Stimulated activated memory B cell treated with anti-CD40 and anti-IgM and Interleukin-4, amounts not matched to agents 10 μg/mL and 1 μg/mL and 100 μg/mL, for 72 hours (primary cell): ENCODE data around the gene MLXIP.

ENCODE experiments used
- ATAC-seq: fragments of 150-1000 bp; cut with Tn5 transposase; 2 replicates; pipeline ENCODE4 v1.10.0; 2021
- H3K27ac Mint-ChIP-seq: one replicate; pipeline ENCODE4 v1.8.0; 2022; ENCODE audit warnings: mild to moderate bottlenecking, mixed read lengths
- H3K27me3 Mint-ChIP-seq: one replicate; pipeline ENCODE4 v1.8.0; 2022; ENCODE audit warnings: mixed read lengths
- H3K36me3 Mint-ChIP-seq: one replicate; pipeline ENCODE4 v1.8.0; 2022; ENCODE audit warnings: mixed read lengths
- H3K4me1 Mint-ChIP-seq: one replicate; pipeline ENCODE4 v1.8.0; 2022; ENCODE audit warnings: mixed read lengths
- H3K4me3 Mint-ChIP-seq: one replicate; pipeline ENCODE4 v1.8.0; 2022; ENCODE audit warnings: mild to moderate bottlenecking, moderate library complexity, mixed read lengths
- H3K9me3 Mint-ChIP-seq: one replicate; pipeline ENCODE4 v1.8.0; 2022; ENCODE audit warnings: mixed read lengths

The MLXIP gene

DNA sequence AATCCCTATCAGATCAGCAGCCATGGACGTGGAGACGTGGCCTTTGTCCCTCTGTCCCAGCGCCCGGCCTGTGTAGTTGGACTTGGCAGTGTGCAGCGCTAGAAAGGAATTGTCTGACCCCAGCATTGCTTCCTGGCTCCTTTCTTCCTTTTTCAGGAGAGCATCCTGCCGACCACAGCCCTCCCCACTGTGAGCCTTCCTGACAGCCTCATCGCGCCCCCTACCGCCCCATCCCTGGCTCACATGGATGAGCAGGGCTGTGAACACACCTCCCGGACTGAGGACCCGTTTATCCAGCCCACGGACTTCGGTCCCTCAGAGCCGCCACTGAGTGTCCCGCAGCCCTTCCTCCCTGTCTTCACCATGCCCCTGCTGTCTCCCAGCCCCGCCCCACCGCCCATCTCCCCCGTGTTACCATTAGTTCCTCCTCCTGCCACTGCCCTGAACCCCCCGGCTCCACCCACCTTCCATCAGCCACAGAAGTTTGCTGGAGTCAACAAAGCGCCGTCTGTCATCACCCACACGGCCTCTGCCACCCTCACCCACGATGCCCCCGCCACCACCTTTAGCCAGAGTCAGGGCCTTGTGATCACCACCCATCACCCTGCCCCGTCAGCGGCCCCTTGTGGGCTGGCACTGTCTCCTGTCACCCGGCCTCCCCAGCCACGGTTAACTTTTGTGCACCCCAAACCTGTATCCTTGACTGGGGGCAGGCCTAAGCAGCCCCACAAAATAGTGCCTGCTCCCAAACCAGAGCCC lies 54.8 kb downstream of the MLXIP start:
- no peaks in the 10 kb centered on the region for H3K9me3 Mint-ChIP-seq
- ATAC-seq = no peak
- no peak overlapping the region for H3K4me3 Mint-ChIP-seq
- peak overlapping the region; percentile 53 for H3K27ac Mint-ChIP-seq
- peaks cover 39% of the 10 kb centered on the region for H3K36me3 Mint-ChIP-seq
- no peaks in the 10 kb centered on the region for H3K27me3 Mint-ChIP-seq
- H3K4me1 Mint-ChIP-seq = no peaks in the 10 kb centered on the region

DNA sequence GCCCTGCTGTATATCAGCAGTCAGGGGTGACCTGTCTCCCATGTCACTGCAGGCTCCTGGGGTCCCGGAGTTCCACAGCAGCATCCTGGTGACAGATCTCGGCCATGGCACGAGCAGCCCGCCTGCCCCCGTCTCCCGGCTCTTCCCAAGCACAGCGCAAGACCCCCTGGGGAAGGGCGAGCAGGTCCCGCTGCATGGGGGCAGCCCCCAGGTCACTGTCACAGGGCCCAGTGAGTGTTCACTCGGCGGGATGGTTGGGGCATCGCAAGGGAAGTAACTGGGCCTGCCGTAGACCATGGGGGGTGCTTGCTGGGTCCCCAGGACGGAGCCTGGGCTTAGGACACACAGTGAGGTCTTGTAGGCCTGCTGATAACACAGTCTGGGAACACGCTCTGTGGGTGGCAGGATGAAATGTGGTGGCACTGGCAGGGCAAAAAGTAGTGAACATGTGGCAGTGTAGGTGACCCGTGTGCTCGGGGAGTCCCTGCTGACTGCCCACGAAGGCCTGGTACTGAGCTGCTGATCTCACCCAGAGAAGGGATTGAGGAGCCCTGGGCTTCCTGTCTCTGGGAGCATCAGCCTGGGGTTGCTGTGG lies 57.0 kb downstream of the MLXIP start:
- peaks cover 44% of the 10 kb centered on the region for H3K36me3 Mint-ChIP-seq
- ATAC-seq = no peak
- no peak overlapping the region for H3K4me3 Mint-ChIP-seq
- no peak overlapping the region for H3K27ac Mint-ChIP-seq
- H3K4me1 Mint-ChIP-seq = no peaks in the 10 kb centered on the region
- no peaks in the 10 kb centered on the region for H3K9me3 Mint-ChIP-seq
- H3K27me3 Mint-ChIP-seq = no peaks in the 10 kb centered on the region

DNA sequence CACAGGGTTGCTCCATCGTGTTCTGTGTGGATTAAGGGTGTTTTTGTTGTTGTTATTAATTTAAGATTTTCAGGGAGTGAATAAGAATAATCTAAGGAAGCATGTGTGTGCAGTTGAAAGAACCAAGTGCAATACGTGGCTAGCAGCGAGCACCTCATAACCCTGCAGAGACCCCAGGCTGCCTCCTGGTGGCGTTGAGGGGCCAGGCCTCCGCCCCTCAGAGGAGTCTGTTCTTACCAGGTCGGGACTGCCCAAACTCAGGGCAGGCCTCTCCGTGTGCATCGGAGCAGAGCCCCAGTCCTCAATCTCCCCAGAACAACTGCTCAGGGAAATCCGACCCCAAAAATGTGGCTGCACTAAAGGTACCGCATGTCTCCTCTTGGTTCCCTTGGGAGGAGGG lies 58.7 kb downstream of the MLXIP start:
- Mint-ChIP-seq H3K27ac (no peak overlapping the region), H3K4me1 (no peaks in the 10 kb centered on the region), H3K4me3 (no peak overlapping the region), H3K36me3 (peaks cover 53% of the 10 kb centered on the region), H3K27me3 (no peaks in the 10 kb centered on the region), H3K9me3 (no peaks in the 10 kb centered on the region)
- no peak for ATAC-seq

DNA sequence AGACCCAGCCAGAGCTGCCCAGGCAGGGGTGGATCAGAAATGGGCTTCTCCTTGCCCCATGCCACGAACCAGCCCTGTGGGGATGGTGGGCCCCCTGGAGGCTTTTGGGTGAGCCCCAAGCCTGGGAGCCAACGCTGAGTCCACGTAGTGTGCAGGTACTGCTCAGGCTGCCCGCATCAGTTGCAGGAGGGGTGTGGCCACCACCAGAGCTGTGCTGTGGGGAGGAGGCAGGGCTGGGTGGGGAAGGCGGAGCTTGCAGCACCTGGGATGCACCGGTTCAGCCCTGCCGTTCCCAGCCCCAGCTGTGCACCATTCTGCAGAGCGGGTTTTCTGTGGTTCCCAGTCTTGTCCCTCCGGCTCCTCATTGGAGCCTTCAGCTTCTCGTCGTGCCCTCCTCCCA lies 59.1 kb downstream of the MLXIP start:
- Mint-ChIP-seq H3K36me3 (peaks cover 56% of the 10 kb centered on the region), H3K4me3 (no peak overlapping the region), H3K27ac (no peak overlapping the region), H3K27me3 (no peaks in the 10 kb centered on the region), H3K4me1 (no peaks in the 10 kb centered on the region), H3K9me3 (no peaks in the 10 kb centered on the region)
- no peak for ATAC-seq

DNA sequence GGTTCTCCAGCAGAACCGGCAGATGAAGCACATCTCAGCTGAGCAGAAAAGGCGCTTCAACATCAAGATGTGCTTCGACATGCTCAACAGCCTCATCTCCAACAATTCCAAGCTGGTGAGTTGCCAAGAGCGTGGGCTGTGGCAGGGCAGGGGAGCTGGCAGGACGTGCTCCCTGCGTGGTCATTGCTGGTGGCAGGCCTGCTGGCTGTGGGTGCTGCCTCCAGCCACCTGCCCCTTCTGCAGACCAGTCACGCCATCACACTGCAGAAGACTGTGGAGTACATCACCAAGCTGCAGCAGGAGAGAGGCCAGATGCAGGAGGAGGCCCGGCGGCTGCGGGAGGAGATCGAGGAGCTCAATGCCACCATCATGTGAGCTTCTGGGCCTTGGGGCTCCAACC lies 59.6 kb downstream of the MLXIP start:
- H3K27ac Mint-ChIP-seq = no peak overlapping the region
- H3K4me1 Mint-ChIP-seq = no peaks in the 10 kb centered on the region
- no peaks in the 10 kb centered on the region for H3K27me3 Mint-ChIP-seq
- no peak overlapping the region for H3K4me3 Mint-ChIP-seq
- H3K9me3 Mint-ChIP-seq = no peaks in the 10 kb centered on the region
- ATAC-seq = no peak
- H3K36me3 Mint-ChIP-seq = peaks cover 56% of the 10 kb centered on the region

DNA sequence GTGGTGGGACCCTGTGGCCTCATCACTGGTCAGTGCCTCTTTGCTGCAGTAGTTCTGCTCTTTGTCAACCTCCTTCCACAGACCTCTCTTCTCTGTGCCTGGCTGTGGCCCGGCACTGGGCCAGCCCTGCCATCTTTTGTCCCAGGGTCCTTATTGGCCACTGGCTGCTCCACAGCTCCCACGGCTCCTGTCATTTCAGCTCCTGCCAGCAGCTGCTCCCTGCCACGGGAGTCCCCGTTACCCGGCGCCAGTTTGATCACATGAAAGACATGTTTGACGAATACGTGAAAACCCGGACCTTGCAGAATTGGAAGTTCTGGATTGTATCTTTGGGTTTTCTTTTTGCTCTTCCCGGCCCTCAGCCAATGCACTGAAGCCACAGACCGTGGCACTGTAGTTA lies 60.1 kb downstream of the MLXIP start:
- no peak overlapping the region for H3K27ac Mint-ChIP-seq
- H3K36me3 Mint-ChIP-seq = peaks cover 56% of the 10 kb centered on the region
- H3K4me1 Mint-ChIP-seq = no peaks in the 10 kb centered on the region

DNA sequence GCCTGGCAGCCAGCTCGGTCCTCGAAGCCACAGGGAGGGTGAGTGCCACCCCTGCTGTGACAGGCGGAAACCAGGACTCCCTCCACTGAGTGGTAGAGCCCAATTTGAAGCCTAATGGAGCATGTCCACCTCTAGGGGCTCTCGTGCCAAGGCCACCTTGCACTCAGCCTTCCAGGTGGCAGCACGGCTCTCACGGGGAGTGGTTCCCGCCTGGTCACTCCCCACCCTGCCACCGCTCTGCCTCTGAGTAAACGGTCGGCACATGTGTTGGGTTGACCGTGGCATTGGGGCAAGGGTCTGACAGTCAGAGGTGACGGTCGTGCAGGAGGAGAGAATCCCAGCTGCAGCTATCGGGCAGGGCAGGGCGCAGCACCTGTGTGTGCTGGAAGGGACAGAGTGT lies 60.7 kb downstream of the MLXIP start:
- Mint-ChIP-seq H3K4me3 (no peak overlapping the region), H3K4me1 (no peaks in the 10 kb centered on the region), H3K27ac (no peak overlapping the region), H3K27me3 (no peaks in the 10 kb centered on the region), H3K9me3 (no peaks in the 10 kb centered on the region), H3K36me3 (peaks cover 55% of the 10 kb centered on the region)
- no peak for ATAC-seq

More for the DNA sequence above, 60.1 kb downstream of the MLXIP start:
- Mint-ChIP-seq H3K27me3 (no peaks in the 10 kb centered on the region), H3K9me3 (no peaks in the 10 kb centered on the region), H3K4me3 (no peak overlapping the region)
- no peak for ATAC-seq

DNA sequence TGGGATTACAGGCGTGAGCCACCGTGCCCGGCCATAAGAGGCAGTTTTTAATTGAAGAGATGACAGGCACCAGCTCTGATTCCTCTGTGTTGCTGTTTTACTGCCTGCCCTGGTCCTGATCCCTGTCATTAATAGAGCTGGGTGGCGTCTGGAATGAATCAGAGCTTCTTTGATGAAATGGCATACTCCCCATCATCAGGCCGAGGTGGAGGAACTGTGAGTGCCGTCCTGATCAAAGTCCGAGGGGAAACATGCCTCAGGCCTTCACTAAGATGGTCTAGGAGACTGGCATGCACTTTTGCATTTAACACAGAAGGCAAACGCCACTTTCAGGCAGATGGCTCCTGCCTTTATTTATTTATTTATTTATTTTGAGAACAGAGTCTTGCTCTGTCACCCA lies 61.4 kb downstream of the MLXIP start:
- H3K27ac Mint-ChIP-seq = no peak overlapping the region
- H3K4me1 Mint-ChIP-seq = no peaks in the 10 kb centered on the region
- ATAC-seq = no peak
- H3K4me3 Mint-ChIP-seq = no peak overlapping the region
- H3K9me3 Mint-ChIP-seq = no peaks in the 10 kb centered on the region
- no peaks in the 10 kb centered on the region for H3K27me3 Mint-ChIP-seq
- H3K36me3 Mint-ChIP-seq = peaks cover 50% of the 10 kb centered on the region

DNA sequence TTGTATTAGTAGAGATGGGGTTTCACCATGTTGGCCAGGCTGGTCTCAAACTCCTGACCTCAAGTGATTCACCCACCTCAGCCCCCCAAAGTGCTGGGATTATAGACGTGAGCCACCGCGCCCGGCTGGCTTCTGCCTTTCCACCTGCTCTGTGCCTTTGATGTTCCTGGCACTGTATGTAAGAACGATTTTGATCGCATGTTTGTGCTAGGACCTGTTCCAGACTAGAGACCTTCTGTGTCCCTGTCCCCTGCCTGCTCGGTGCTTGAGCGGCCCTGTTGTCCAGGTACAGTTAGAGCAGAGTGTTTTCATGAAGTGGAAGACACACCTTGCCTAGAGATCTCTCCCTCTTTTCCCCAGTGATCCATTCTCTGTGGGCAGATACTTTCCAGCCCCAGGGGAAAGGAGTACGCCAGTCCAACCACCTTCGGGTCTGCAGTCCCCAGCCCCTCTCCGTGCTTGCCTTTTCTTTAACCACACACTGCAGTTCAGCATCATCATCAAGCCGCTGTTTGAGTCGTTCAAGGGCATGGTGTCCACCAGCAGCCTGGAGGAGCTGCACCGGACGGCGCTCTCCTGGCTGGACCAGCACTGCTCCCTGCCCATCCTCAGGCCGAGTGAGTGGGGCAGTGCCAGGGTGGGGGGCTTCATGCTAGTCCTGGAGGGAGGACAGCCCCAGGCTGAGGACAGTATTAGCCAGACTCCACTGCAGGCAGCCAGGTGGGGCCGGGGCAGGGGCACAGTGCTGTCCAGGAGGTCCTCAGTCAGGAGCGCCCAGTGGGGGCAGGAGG lies 62.1 kb downstream of the MLXIP start:
- H3K4me1 Mint-ChIP-seq = no peaks in the 10 kb centered on the region
- H3K9me3 Mint-ChIP-seq = no peaks in the 10 kb centered on the region
- no peaks in the 10 kb centered on the region for H3K27me3 Mint-ChIP-seq
- H3K4me3 Mint-ChIP-seq = no peak overlapping the region
- ATAC-seq = no peak
- H3K36me3 Mint-ChIP-seq = peaks cover 44% of the 10 kb centered on the region
- no peak overlapping the region for H3K27ac Mint-ChIP-seq

DNA sequence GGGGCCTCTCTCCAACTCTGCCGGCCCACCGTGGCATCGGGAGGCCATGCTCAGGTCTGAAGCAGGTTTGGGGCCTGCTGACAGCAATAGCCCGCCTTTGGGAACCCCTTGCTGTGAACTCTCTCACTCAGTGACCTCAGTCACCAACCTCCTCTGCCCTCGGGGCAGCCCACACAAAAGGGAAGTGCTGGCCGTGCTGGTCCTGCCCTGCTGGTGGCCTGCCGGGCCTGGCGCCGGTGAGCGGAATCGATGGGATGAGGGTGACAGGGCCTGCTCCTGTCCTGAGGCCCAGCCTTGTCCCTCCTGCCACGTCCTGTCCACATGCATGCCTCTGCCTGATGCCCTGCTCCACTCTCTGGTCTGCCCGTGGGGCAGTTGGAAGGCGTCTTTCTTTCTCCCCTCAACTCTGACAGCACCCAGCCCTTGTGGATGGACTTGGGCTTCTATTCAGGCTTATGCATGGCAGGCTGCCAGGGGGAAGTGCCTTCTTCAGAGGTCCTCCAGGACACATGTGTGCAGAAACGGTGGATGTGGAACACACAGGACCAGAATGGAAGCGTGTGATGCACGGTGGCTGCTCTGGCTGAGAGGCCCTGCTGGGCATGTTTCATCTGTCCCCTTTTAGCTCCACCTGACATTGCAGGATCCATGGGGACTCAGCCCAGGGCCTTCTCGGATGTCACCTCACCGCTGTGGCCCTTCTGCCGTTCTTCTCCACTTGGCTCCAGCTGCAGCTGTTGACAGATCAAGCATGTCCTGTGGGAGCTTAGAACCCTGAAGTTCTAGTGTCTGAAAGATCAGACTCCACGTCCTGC lies 63.6 kb downstream of the MLXIP start:
- Mint-ChIP-seq H3K27me3 (no peaks in the 10 kb centered on the region), H3K9me3 (no peaks in the 10 kb centered on the region), H3K4me3 (no peak overlapping the region), H3K27ac (no peak overlapping the region), H3K4me1 (no peaks in the 10 kb centered on the region), H3K36me3 (peaks cover 44% of the 10 kb centered on the region)
- no peak for ATAC-seq

DNA sequence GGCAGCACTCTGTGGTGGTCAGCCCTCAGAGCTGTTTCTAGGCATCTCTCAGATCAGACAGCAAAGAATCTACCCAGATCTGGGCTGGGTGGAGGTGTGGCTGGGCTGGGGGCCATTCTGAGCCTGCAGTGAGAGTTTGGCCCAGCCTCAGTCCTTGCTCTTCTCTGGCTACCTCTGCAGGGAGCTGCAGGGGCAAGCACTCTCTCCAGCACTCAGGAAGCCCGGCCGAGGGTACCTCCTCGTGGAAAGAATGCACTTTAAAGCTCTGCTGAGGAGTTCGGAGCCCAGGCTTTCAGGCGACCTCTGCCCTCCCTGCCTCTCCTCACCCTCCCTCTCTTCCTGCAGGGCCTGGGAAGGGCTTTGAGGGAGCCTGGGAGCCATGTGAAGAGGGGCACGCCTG lies 64.3 kb downstream of the MLXIP start:
- H3K27ac Mint-ChIP-seq = no peak overlapping the region
- H3K4me1 Mint-ChIP-seq = no peaks in the 10 kb centered on the region
- no peaks in the 10 kb centered on the region for H3K27me3 Mint-ChIP-seq
- ATAC-seq = no peak
- no peak overlapping the region for H3K4me3 Mint-ChIP-seq
- H3K36me3 Mint-ChIP-seq = peaks cover 44% of the 10 kb centered on the region
- H3K9me3 Mint-ChIP-seq = no peaks in the 10 kb centered on the region

DNA sequence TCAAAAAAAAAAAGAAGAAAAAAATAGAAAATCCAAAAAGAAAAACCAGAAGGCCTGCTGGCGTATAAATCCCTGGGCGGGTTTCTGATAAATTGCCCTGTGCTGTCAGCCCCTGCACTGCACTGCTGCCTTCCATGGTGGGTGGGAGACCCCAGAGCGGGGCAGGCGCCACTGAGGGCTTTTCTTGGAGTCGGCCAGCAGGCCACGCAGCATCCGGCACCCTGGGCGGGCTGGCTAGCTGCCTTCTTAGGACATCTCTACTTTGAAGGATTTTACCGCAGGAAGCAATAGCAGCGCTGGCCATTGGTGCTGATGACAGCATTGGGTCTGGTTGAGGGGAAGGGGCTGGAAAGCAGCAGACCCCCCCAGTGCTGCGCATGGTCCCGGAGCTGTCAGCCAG lies 66.3 kb downstream of the MLXIP start:
- no peak overlapping the region for H3K27ac Mint-ChIP-seq
- H3K27me3 Mint-ChIP-seq = no peaks in the 10 kb centered on the region
- H3K36me3 Mint-ChIP-seq = peaks cover 33% of the 10 kb centered on the region
- no peak overlapping the region for H3K4me3 Mint-ChIP-seq
- ATAC-seq = no peak
- no peaks in the 10 kb centered on the region for H3K9me3 Mint-ChIP-seq
- no peaks in the 10 kb centered on the region for H3K4me1 Mint-ChIP-seq

DNA sequence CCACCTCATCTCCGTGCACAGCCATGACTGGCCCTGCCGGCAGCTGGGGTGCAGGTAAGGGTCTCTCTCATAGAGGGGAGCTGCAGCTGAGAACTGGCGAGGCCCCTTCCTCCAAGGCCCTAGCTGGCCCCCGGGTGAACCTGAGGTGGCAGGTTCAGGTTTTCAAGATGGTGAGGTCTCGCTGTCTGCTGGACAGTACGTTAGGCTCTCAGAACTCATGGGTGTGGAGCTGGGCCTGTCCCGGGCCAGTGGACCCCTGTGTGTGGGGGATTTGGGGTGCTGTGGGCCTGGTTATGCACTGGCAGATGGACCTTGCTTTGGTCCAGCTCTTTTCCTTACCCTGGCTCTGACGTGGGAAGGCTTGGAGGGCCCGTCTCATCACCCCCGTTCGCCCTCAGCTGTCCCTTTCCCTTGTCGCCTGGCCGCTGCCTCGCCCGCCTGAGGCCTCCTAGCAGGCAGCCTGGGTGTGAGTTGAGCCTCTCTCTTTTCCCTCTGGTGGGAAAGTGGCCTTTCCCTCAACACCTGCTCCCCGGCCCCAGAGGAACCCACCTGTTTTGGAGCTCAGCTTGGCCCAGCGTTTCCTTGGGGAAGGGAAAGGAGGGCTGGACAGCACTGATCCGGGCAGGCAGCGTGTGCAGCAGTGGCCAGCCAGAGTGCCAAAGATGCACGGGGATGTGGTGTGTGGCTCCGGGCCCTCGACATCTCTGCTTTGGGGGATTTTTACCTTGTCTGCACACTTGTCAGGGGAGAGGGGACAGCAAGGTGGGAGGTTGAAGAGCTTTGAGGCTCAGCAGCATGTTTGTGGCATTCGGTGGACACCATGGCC lies 67.2 kb downstream of the MLXIP start:
- Mint-ChIP-seq H3K4me3 (no peak overlapping the region), H3K36me3 (peaks cover 29% of the 10 kb centered on the region), H3K27me3 (no peaks in the 10 kb centered on the region), H3K9me3 (no peaks in the 10 kb centered on the region), H3K4me1 (no peaks in the 10 kb centered on the region), H3K27ac (no peak overlapping the region)
- no peak for ATAC-seq

DNA sequence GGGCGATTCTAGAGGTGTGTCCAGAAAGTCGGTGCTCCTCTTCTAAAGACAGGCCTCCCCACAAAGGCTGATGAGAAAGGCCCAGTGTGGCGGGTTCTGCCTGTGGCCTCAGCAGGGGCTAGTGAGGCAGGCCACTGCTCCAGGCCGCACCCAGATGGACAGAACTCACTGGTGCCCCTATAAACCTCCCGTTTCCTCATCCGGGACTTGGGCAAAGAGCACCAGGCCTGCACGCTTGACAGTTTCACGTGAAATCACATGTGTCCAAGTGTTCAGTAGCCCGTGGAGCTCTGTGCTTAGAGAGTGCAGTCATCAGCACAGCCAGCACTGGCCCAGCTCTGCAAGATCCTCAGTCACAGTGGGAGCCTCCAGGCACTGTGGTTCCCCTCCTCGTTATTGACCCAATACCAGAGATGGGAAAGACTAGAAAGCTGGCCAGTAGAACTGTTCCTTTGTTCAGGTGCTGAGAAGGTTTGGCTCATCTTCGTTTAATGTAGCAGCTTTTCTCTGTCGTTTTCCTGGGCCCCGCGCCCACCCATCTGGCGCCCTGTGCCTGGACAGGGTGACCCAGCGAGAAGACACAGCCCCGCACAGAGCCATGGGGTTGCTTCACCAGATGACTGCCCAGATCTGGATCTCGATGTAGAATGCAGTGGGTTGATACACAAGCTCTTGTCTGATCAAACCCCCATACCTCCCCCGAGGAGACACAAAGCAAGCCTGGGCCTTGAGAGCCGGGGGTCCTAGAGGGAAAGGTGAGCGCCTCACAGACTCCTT lies 69.1 kb downstream of the MLXIP start:
- Mint-ChIP-seq H3K36me3 (peaks cover 14% of the 10 kb centered on the region), H3K9me3 (no peaks in the 10 kb centered on the region), H3K27me3 (no peaks in the 10 kb centered on the region), H3K4me1 (no peaks in the 10 kb centered on the region), H3K27ac (no peak overlapping the region), H3K4me3 (no peak overlapping the region)
- no peak for ATAC-seq
